MG63 (cell line): Measurements from ENCODE around the gene IMMP2L. TPM values are rescaled to one million over a fixed set of nuclear protein-coding genes. Genes with fewer than 3 reads are reported as not detected.
A peak's percentile ranks its signal among the peaks of the same experiment; 100 is the strongest.

Source experiments
- DNase-seq: peaks from one replicate; pipeline ENCODE4 v3.0.0-alpha.2; 2020
- H3K27me3 ChIP-seq: fragments of 250-450 bp; sonication (Bioruptor Pico); 2 replicates; pipeline ENCODE4 v1.5.1; 2020; ENCODE audit warnings: mild to moderate bottlenecking, moderate library complexity
- H3K36me3 ChIP-seq: fragments of 250-450 bp; sonication (Bioruptor Pico); 2 replicates; pipeline ENCODE4 v1.5.1; 2020; ENCODE audit warnings: mild to moderate bottlenecking, moderate library complexity
- H3K4me3 ChIP-seq: fragments of 250-450 bp; sonication (Bioruptor Pico); 2 replicates; pipeline ENCODE4 v1.5.1; 2020; ENCODE audit warnings: mild to moderate bottlenecking, moderate library complexity
- H3K9me3 ChIP-seq: fragments of 250-450 bp; sonication (Bioruptor Pico); 2 replicates; pipeline ENCODE4 v1.5.1; 2020; ENCODE audit warnings: mild to moderate bottlenecking, moderate library complexity
- total RNA-seq: library from RNA; depleted of rRNA; stranded (reverse); fragments of >200 nt; shearing (Covaris generic); gene quantifications from 2 replicates; pipeline ENCODE4 v1.2.3, GENCODE V29; 2014; ENCODE audit warnings: low replicate concordance

Gene IMMP2L
- total RNA-seq, 1 experiment from 2014 or later = 8.8 TPM

DNA sequence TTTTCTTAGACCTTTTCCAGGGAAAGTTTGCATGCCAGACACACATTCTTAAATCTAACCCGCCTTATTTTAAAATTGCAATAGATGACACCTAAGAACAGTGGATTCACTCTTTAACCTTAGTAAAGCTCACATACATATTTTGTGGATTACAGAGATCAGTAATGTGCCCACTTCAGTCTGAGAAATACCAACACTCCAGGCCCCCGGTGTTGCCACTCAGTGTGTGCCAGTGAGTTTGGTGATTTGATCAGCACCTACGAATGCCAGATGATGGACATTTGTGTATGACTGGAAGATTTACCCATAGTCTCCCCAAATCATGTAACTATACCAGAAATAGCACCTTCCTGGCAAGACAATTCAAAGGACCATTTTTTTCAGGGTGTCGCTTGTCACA lies 468.8 kb downstream of the IMMP2L start:
- Histone ChIP-seq H3K9me3 (no peaks in the 10 kb centered on the region), H3K4me3 (no peak overlapping the region), H3K36me3 (no peaks in the 10 kb centered on the region), H3K27me3 (no peaks in the 10 kb centered on the region)
- DNase-seq = no peak

DNA sequence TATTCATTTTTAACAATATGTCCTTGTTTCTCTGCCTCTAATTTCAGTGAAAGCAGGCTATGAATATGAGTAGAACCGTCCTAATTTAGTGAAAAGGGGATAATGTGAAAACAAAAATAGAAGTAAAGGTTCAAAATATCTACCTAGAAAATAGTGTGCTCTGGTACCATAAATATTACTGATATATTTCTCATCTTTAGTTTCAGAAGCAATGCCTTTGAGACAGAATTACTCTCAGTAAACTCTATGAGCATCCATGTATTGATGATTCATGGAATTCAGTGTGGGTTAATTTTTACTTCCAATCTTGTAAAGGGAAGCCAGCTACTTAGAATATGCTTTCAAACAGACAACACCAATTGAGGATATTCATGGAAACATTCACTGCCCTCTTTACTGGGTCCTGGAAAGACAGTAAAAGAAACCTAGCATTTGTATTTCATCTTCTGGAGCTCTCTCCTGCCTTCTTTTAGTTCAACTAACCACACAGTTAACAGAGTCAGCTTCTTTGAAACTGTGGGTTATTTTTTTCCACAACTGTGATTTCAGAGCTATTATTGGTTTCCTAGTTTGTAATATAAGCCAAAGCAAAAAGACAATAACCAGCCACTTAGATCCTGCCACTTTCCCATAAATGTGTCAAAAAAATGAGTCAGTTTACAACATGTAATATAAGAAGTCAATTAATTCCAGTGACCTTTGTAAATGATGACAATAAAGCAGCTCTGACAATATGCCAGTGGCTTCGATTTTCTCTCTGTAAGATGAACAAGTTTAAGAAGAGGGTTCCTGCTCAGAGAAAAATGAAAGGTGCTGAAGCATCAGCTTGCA lies 469.7 kb downstream of the IMMP2L start:
- H3K27me3 ChIP-seq = no peaks in the 10 kb centered on the region
- H3K4me3 ChIP-seq = no peak overlapping the region
- no peak for DNase-seq
- H3K9me3 ChIP-seq = no peaks in the 10 kb centered on the region
- no peaks in the 10 kb centered on the region for H3K36me3 ChIP-seq

DNA sequence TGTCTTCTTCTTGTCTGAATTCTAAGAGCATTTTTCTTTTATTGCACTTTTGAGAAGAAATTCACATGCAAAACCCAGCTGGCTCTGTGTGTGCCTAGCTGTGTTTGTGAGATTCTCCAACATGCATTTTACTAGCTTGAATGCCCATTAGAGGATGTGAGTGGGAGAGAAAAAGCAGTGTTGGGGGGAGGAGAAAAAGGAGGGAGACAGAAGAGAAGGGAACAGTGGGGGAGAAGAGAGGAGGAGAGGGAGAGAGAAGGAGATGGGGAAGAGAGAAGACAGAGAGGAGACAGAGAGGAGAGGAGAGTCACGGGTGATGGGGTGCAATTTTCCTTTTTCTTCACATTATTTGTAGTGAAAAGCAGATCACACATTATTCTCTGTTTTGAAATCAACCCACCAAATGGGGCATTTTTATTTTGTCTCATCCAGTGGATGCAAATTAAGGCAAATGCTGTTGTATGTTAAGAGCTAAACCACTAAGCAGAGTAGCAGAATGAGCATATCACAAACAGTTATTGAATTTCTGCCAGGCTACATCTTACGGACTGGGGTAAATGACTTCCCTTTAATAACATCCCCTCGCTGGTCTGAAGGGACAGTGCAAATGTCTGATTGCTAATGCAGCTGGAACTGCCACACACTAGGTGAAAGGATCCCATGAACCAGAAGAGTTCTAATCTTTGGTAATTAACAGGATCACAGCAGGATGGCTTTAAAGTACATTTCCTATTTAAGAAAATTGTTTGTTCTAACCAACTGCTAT lies 470.5 kb downstream of the IMMP2L start:
- no peak overlapping the region for H3K4me3 ChIP-seq
- no peaks in the 10 kb centered on the region for H3K9me3 ChIP-seq
- H3K27me3 ChIP-seq = no peaks in the 10 kb centered on the region
- no peaks in the 10 kb centered on the region for H3K36me3 ChIP-seq
- no peak for DNase-seq

DNA sequence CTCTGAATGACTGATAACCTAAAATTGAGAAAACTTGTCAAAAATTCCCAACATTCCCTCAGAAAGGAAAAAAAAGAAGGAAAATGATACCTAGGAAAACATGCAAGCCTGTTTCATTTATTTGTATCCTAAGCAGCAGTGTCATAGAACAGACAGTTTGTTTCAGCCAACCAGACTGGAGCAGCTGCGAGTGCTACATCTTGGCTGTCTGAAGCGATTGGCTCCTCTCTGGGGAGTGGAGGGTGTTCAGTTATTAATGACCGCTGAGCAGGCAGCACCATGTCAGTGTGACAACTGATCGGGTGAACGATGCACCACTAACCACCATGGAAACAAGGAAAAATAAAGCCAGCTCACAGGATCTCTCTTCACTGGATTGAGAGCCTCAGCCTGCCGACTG lies 471.4 kb downstream of the IMMP2L start, which contains the start of gene LRRN3:
LRRN3 (plus strand) TSS at position 282 of the 400 bp plus-strand sequence. CDS start 31,646 bp downstream, outside the sequence.
- DNase-seq = no peak
- Histone ChIP-seq H3K36me3 (no peaks in the 10 kb centered on the region), H3K27me3 (no peaks in the 10 kb centered on the region), H3K9me3 (no peaks in the 10 kb centered on the region), H3K4me3 (no peak within 1 kb of the TSS)

DNA sequence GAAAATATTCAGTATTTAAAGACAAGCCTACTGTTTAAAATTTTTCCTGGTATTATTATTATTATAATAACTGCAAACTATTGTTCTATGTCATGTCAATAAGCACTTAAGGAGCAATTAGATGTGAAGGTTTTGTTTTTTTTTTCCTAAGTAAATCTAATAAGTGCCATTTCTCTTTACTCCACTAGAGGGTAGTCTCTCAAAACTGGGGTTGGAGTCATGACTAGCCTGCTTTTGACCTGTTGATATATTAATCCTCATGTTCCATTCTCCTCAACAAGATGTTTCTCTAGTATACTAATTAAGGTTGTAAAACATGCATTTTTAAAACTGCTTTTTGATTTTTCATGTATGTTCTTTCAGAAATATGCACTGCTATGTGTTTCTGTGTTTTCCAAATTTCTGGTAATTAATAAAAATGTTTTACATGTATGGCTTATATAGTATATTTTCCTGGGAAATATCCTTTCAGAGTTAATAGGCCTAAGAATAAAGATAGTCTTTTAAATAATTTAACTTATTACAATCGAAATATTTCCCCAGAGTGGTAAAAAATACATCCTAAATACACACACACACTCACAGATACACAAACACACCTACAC lies 472.4 kb downstream of the IMMP2L start:
- DNase-seq = no peak
- H3K36me3 ChIP-seq = no peaks in the 10 kb centered on the region
- no peak overlapping the region for H3K4me3 ChIP-seq
- no peaks in the 10 kb centered on the region for H3K9me3 ChIP-seq
- no peaks in the 10 kb centered on the region for H3K27me3 ChIP-seq

DNA sequence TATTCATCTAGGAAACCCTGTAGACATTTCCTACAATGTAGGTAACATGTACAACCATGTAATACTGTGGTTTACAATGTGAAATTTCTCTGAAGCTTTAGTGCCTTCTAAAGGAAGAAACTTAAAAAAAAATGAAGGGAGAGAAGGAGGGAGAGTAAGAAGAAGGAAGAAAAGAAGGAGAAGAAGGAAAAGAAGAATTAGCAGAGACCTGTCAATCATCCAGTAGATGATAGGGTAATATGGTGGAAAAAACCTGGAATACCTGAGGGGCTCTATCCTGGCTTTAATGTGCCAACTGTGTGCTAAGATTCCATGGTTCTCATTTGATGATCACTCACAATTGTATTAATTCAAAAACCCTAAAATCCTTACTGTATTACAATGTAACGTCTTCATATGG lies 474.0 kb downstream of the IMMP2L start:
- no peak overlapping the region for H3K4me3 ChIP-seq
- H3K36me3 ChIP-seq = no peaks in the 10 kb centered on the region
- H3K27me3 ChIP-seq = no peaks in the 10 kb centered on the region
- no peaks in the 10 kb centered on the region for H3K9me3 ChIP-seq
- DNase-seq = no peak

DNA sequence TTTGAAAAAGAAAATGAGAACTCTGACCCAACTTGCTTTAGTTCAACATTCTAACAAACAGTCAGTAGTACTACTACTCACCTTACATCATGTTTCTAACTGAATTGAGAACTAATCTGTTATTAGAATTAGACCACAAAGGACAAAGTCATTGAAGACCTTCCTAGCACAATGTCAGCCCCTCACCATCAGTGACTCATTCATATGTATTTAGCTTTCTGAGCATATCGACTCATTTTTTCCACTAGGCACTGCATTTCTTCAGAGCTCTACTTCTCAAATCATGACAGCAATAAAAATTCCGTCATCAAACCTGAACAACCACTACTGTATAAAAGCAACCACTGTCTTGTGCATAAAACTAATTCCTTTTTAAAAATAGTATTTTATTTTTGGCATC lies 475.8 kb downstream of the IMMP2L start:
- no peaks in the 10 kb centered on the region for H3K9me3 ChIP-seq
- DNase-seq = no peak
- H3K27me3 ChIP-seq = no peaks in the 10 kb centered on the region
- H3K4me3 ChIP-seq = no peak overlapping the region
- no peaks in the 10 kb centered on the region for H3K36me3 ChIP-seq

DNA sequence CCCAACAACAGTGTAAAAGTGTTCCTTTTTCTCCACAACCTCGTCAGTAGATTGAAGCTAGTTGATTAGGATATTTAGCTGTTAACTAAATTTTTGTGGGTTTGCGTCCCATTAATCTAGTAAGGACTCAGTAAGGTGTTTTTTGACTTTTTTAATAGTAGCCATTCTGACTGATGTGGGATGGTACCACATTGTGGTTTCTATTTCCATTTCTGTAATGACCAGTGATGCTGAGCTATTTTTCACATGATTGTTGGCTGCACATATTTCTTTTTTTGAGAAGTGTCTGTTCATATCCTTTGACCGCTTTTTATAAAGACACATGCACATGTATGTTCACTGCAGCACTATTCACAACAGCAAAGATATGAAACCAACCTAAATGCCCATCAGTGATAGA lies 476.9 kb downstream of the IMMP2L start:
- Histone ChIP-seq H3K27me3 (no peaks in the 10 kb centered on the region), H3K4me3 (no peak overlapping the region)
- no peak for DNase-seq

DNA sequence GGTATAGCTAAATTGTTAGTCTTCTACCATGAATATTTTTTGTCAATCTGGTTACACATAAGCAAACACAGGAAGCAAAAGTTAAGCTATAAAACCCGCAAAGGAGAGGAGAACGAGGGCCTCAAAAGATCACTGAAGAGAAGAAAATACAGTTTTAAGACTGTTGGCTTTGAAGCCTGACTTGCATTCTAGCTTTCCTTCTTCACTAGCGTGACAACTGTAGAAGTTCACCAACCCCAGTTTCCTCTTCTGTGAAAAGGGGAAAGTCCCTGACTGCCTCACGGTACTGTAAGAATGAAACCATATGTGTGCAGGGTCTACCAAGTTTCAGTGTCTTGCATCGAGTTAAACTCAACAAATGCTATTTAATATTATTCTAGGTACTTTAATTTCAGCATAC lies 478.9 kb downstream of the IMMP2L start:
- Histone ChIP-seq H3K27me3 (no peaks in the 10 kb centered on the region), H3K9me3 (no peaks in the 10 kb centered on the region), H3K36me3 (no peaks in the 10 kb centered on the region), H3K4me3 (no peak overlapping the region)
- no peak for DNase-seq

More for the DNA sequence above, 476.9 kb downstream of the IMMP2L start:
- no peaks in the 10 kb centered on the region for H3K9me3 ChIP-seq
- no peaks in the 10 kb centered on the region for H3K36me3 ChIP-seq

DNA sequence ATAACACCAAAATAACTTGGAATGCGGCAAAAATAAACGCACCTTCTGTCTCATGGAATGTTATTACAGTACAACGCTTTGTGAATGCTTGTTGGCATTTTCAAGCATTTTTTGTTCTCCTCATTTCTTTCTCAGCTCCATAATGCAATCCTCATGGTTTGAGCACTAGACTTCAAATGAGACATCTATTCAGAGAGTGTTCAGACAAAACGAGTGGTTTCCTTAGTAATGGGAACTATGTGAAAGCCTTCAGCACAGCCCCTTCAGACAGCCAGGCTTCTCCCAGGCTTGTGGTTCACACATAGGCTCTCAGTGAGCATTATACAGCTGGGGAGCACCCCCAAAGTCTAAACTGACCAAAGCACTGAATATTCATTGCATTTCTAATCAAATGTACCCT lies 479.9 kb downstream of the IMMP2L start:
- DNase-seq = no peak
- no peaks in the 10 kb centered on the region for H3K9me3 ChIP-seq
- H3K36me3 ChIP-seq = no peaks in the 10 kb centered on the region
- H3K4me3 ChIP-seq = no peak overlapping the region
- no peaks in the 10 kb centered on the region for H3K27me3 ChIP-seq

DNA sequence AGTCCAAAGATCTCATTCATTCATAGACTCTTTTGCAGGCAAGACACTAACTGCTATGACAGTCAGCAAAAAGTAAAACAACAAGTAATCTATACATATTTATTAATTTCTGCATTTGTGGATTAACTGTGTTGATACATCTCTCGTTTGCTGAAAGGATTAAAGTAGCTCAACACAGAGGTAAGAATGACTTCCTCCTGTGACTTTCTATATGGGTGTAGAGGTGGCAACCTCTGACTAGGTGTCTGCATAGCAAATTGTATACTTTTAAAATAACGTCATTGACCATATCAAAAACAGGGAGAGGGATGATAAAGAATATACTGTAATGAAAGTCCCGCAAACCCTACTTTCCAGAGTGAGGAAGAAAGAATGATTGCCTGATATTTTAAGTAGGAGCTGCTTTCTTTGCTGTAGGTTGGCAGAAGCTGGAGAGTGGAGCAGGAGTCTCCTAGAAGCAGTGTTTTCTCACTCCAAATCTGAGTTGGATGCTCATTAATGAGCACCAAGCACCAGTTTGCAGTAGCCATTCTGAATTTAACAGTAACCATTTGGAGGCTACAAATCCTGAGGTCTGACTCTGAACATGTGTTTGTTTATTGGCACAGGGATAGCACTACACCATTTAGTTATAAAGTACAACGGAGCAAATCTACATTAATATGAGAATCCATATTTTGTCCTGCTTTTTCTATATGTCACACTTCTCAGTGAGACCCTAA lies 480.6 kb downstream of the IMMP2L start:
- DNase-seq = no peak

DNA sequence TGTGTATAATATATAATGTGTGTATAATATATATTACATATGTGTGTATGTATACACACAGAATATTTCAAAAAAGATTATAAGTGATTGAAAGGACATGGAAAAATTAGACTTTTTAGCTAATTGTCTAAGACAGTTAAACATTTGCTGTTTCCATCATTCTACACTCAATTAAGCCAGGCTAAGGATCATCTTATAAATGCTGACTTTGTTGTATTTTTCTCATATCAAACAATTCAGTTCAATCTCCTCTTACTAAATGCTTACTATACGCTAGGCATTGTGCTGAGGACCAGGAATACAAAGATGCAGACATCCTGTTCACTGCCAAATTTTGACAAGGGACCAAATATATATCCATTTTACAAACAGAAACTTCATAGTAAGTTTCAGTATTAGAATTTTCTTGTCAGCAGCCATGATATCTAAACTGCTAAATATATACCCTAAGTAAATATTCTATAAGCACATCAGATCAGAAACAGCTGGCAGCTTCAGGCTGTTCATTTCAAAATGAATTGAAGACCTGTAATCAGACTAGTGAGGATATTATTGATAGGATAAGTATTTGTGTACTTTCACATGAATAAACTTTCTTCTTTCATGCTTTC lies 481.7 kb downstream of the IMMP2L start:
- H3K36me3 ChIP-seq = no peaks in the 10 kb centered on the region
- H3K4me3 ChIP-seq = no peak overlapping the region
- H3K9me3 ChIP-seq = no peaks in the 10 kb centered on the region
- no peaks in the 10 kb centered on the region for H3K27me3 ChIP-seq
- no peak for DNase-seq

More for the DNA sequence above, 480.6 kb downstream of the IMMP2L start:
- no peaks in the 10 kb centered on the region for H3K27me3 ChIP-seq
- H3K4me3 ChIP-seq = no peak overlapping the region
- H3K9me3 ChIP-seq = no peaks in the 10 kb centered on the region
- H3K36me3 ChIP-seq = no peaks in the 10 kb centered on the region

DNA sequence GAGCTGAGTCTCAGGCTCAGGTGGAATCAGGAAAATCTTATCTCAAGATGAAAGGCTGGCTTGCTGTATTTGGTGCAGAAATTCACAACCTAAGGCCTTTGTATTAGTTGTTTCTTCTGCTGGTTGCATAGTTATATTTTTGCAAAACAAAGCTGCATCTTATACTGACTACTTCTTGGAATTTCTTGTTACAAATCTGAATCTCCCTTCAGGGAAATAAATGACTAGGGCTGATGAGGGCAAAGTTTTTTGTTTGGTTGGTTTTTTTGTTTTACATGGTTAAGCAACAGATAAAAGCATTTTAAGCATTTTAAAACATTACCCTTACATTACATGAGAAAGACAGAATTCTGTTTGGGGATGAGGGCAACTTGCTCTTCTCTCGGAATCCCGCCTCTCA lies 485.3 kb downstream of the IMMP2L start:
- Histone ChIP-seq H3K27me3 (no peaks in the 10 kb centered on the region), H3K9me3 (no peaks in the 10 kb centered on the region), H3K4me3 (no peak overlapping the region), H3K36me3 (no peaks in the 10 kb centered on the region)
- no peak for DNase-seq

DNA sequence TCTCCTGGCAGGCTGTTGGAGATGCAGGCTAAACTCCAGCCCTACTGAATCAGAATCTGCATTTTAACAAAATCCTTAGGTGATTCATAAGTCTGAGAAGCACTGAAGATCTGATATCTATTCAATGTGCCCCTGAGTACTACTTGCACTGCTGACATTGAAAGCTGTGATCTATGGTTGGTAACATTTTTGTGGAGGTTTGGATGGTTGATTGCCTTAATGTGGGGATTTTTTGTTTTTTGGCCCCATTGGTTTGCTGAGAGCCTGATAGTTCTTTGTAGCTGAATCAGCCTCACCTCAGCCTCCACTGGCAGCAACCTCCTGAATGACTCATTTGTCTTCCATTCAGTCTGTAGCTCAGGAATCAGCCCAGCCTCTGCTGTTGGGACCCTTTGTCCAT lies 486.1 kb downstream of the IMMP2L start:
- DNase-seq = peak; percentile 62
- H3K4me3 ChIP-seq = no peak overlapping the region
- no peaks in the 10 kb centered on the region for H3K27me3 ChIP-seq
- no peaks in the 10 kb centered on the region for H3K9me3 ChIP-seq
- H3K36me3 ChIP-seq = no peaks in the 10 kb centered on the region

DNA sequence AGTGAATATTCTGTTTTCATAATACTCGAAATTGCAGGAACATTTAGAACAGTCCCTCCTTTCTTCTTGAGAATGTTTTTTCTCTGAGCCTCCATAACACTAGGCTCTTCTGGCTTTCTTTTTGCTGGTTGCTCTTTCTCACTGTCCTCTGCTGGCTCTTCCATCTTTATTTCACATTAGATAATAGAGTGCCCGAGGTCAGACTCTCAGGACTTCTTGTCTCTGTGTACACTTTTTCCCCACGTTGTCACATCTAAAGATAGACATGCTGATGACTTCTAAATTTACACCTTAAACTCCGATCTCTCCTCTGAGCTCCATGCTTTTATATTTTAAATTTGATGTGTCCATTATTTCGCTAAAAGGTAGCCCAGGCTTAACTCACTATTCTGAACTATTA lies 486.8 kb downstream of the IMMP2L start:
- H3K27me3 ChIP-seq = no peaks in the 10 kb centered on the region
- DNase-seq = no peak
- H3K4me3 ChIP-seq = no peak overlapping the region
- H3K36me3 ChIP-seq = no peaks in the 10 kb centered on the region
- H3K9me3 ChIP-seq = no peaks in the 10 kb centered on the region

DNA sequence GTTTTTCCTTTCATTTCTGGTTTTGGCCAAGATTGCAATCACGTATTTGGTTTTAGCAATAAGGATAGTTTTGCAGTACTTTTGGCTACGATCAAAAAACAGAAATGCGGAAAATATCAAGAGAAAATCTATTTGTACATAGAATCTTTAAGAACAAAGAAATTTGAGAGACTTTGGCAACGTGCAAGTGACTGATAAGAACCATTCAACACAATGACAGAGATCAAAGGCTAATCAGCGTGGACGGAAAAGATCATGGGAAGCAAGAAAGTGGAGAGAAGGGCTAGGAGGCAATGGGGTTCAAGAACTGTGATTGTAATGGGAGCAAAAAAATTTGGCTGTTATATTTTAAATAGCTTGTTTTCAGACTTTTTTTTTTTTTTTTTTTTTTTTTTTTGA lies 487.5 kb downstream of the IMMP2L start:
- H3K27me3 ChIP-seq = no peaks in the 10 kb centered on the region
- DNase-seq = no peak
- no peaks in the 10 kb centered on the region for H3K9me3 ChIP-seq

More for the DNA sequence above, 487.5 kb downstream of the IMMP2L start:
- no peak overlapping the region for H3K4me3 ChIP-seq
- H3K36me3 ChIP-seq = no peaks in the 10 kb centered on the region
